Measurements from ENCODE around the gene CACNA1A.
"Not testable (repeated sequence)": the region's sequence is repeated elsewhere in the genome, so short reads cannot be mapped to it uniquely, and the experiment has no call there.

The CACNA1A gene

GRCh38 chr19:13260883-13261653, 245.2 kb downstream of the CACNA1A start:
- no peaks in the 10 kb centered on the region for H3K9me3 Mint-ChIP-seq
- H3K27ac Mint-ChIP-seq = no peak overlapping the region
- no peak overlapping the region for H3K4me3 Mint-ChIP-seq
- no peaks in the 10 kb centered on the region for H3K4me1 Mint-ChIP-seq
- H3K36me3 Mint-ChIP-seq (ENCODE audit: low read depth) = no peaks in the 10 kb centered on the region
- TF ChIP-seq CTCF (IDR thresholded peaks at IDR 0.05; ENCODE audit: unreplicated experiment in 3 of 3) = no peak
- peaks cover 42% of the 10 kb centered on the region for H3K27me3 Mint-ChIP-seq (ENCODE audit: low read depth)

- Mint-ChIP-seq H3K9me3 (no peaks in the 10 kb centered on the region), H3K27me3 (ENCODE audit: low read depth) (peaks cover 35% of the 10 kb centered on the region), H3K27ac (no peak overlapping the region), H3K4me1 (no peaks in the 10 kb centered on the region), H3K4me3 (no peak overlapping the region), H3K36me3 (ENCODE audit: low read depth) (no peaks in the 10 kb centered on the region)
- TF ChIP-seq CTCF (IDR thresholded peaks at IDR 0.05; ENCODE audit: unreplicated experiment in 3 of 3) = no peak
Measured at GRCh38 chr19:13256918-13257317, 249.4 kb downstream of the CACNA1A start.

GRCh38 chr19:13256398-13256797, 249.9 kb downstream of the CACNA1A start:
- H3K36me3 Mint-ChIP-seq (ENCODE audit: low read depth); H3K9me3 Mint-ChIP-seq; H3K27ac Mint-ChIP-seq; H3K4me3 Mint-ChIP-seq; H3K4me1 Mint-ChIP-seq: not testable (repeated sequence)
- H3K27me3 Mint-ChIP-seq (ENCODE audit: low read depth) = peaks cover 35% of the 10 kb centered on the region

- Mint-ChIP-seq H3K36me3 (ENCODE audit: low read depth) (no peaks in the 10 kb centered on the region), H3K4me1 (no peaks in the 10 kb centered on the region), H3K27me3 (ENCODE audit: low read depth) (peaks cover 33% of the 10 kb centered on the region), H3K9me3 (no peaks in the 10 kb centered on the region), H3K27ac (no peak overlapping the region), H3K4me3 (no peak overlapping the region)
- no peak for TF ChIP-seq CTCF (IDR thresholded peaks at IDR 0.05; ENCODE audit: unreplicated experiment in 3 of 3)
Measured at GRCh38 chr19:13255719-13256059, 250.6 kb downstream of the CACNA1A start.

- H3K27me3 Mint-ChIP-seq (ENCODE audit: low read depth) = peaks cover 31% of the 10 kb centered on the region
- H3K9me3 Mint-ChIP-seq = no peaks in the 10 kb centered on the region
- no peak for TF ChIP-seq CTCF (IDR thresholded peaks at IDR 0.05; ENCODE audit: unreplicated experiment in 3 of 3)
- no peak overlapping the region for H3K4me3 Mint-ChIP-seq
- no peaks in the 10 kb centered on the region for H3K4me1 Mint-ChIP-seq
- no peak overlapping the region for H3K27ac Mint-ChIP-seq
- no peaks in the 10 kb centered on the region for H3K36me3 Mint-ChIP-seq (ENCODE audit: low read depth)
Measured at GRCh38 chr19:13255041-13255718, 251.1 kb downstream of the CACNA1A start.

DNA sequence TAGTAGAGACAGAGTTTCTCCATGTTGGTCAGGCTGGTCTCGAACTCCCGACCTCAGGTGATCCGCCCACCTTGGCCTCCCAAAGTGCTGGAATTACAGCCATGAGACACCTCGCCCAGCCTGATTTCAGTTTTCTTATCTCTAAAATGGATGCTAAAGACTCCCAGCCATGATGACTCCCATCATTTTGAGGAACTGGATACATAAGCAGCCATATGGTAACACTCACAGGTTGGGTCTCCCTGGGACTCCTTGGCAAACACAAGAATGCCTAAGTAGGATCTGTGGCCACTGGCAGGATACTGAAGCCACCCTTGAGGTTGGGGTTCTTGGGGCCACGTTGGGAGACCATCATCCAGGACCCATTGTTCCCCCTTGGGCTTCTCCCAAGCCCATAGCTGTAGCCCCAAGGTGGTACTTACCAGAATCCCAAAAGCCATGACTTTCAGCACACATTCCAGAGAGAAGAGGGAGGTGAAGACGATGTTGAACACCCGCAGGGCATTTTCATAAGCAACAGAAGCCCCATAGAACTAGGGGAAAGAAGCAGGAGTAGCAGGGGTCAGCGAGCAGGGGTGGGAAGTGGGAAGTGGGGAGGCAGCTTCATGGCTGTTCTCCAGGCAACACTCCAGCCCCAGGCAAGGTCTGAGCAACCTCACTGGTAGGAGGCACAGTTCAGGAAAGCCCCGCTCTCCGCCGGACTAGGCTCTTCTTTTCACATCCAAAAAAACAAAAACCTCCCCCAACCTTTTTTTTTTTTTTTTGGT, 253.5 kb downstream of the CACNA1A start:
- no peak overlapping the region for H3K27ac Mint-ChIP-seq
- H3K4me1 Mint-ChIP-seq = no peaks in the 10 kb centered on the region
- no peak overlapping the region for H3K4me3 Mint-ChIP-seq
- TF ChIP-seq CTCF (IDR thresholded peaks at IDR 0.05; ENCODE audit: unreplicated experiment in 3 of 3) = no peak
- peaks cover 19% of the 10 kb centered on the region for H3K27me3 Mint-ChIP-seq (ENCODE audit: low read depth)
- H3K36me3 Mint-ChIP-seq (ENCODE audit: low read depth) = no peaks in the 10 kb centered on the region
- no peaks in the 10 kb centered on the region for H3K9me3 Mint-ChIP-seq
